Measurements from ENCODE around the gene C22orf23.

GRCh38 chr22:37943136-37943824 lies 10.1 kb downstream of the C22orf23 start:
- TF ChIP-seq ZNF48 (tag by site-specific recombination; IDR thresholded peaks at IDR 0.05) (no peak), CTCF (tag by site-specific recombination; IDR thresholded peaks at IDR 0.05) (no peak), MEIS1 (CRISPR knock-in tag; IDR thresholded peaks at IDR 0.05; ENCODE audit: borderline replicate concordance) (no peak), ZNF830 (tag by site-specific recombination; IDR thresholded peaks at IDR 0.05; ENCODE audit: low read depth) (no peak), REST (tag by site-specific recombination; IDR thresholded peaks at IDR 0.05) (no peak)
